ENCODE measurements around the gene SLC43A1.

SLC43A1 gene

GRCh38 chr11:57527056-57527631 lies 11.6 kb upstream of the SLC43A1 start:
- peak in 1 of 2 experiments; percentile 1 for DNase-seq

DNA sequence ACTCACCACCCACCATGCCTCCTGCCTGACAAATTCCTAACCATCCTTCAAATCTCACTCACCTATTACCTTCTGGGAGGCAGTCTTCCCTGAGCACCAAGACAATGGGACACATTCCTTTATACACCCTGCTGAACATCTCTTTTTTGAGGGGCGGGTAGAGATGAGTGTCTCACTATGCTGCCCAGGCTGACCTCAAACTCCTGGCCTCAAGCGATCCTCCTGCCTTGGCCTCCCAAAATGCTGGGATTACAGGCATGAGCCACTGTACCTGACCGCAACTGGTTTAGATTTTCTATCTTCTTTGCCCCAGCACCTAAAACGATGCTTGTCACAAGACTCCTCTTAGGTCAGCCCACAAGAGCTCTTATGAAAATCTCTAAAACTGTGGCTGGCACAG lies 7.9 kb upstream of the SLC43A1 start:
- DNase-seq = no peak

DNA sequence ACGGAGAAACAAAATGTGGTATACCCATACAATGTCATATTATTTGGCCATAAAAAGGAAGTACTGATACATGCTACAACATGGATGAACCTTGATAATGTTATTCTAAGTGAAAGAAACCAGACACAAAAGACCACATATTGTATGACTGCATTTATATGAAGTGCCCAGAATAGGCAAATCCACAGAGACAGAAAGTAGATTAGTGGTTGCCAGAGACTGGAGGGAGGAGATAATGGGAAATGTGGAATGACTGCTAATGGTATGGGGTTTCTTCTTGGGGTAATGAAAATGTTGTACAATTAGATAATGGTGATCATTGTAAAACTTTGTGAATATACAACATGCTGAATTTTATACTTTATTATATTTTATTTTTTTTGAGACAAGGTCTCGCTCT lies 5.6 kb upstream of the SLC43A1 start:
- no peak for DNase-seq

DNA sequence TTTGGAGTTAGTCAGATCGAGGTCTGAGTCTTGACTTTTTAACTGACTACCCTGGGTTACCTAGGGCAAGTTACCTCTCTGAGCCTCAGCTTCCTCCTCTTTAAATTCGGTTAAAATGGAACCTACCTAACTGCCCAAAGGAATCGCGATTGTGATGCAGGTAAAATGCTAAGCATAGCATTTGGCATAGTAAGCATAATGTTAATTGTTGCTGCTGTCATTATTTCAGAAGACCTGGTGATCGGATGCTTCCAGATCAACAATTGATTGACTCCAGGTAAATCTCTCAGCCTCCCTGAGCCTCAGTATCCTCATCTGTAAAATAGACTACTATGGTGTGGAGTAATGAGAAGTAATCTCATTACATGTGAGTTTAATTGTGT lies 550 bp upstream of the SLC43A1 start:
- DNase-seq = no peak

GRCh38 chr11:57514538-57515331 lies 767 bp downstream of the SLC43A1 start:
- DNase-seq = peak in 1 of 2 experiments; percentile 40

- DNase-seq = no peak
Measured at GRCh38 chr11:57513911-57514537, 1.5 kb downstream of the SLC43A1 start.

DNA sequence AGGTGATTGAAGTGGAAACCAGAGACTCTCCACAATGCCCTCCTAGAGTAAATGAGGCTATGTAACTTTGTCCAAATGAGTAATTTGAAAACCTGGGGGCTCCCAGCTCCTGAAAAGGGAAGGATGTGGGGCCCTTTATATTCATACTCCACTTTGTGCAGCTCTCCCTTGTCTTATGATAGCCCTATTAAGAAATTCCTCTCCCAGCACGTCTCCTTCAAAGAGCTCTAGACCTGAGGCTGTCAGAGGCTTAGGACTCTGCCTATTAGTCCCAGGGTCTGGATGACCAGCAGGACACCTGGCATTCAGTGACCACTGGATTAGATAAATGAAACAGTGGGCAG lies 2.1 kb downstream of the SLC43A1 start:
- DNase-seq = no peak

DNA sequence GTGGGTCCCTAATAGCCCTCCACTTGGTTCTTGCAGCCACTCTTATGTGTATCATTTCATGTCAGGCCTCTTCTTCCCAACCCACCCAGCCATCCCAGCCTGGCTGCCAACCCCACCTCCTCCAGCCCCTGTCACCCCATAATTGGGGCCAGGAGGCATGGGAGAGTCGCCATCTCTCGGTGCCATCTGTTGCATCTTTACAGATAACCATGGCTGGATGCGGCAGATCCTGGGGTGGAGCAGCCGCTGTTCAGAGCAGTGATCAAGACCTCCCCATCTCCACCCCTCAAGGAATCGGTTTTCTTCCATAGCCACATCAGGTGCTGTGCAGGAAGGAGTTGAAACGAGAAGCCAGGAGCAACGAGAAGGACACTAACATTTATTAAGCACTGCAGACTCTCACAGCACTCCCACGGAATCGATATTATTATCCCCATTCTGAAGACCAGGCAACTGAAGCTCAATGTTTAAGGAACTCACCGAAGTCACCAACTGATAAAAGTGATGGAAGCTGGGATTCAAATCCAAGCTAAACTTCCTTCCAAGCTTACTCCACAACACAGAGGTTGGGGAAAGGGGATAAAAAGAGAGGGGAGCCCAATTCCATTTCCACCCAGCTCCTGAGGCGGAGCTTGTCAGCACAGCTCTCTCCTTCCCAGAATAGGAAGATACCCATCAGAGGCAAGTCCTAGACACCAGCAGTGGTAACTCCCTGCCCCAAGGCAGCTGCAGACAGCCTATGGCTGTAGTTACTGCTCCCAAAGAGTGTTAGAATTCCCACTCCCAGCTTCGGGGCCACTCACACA lies 2.7 kb downstream of the SLC43A1 start:
- DNase-seq = no peak

- DNase-seq = no peak
Measured at GRCh38 chr11:57511741-57512430, 3.6 kb downstream of the SLC43A1 start.

- no peak for DNase-seq
Measured at GRCh38 chr11:57508341-57509170, 6.9 kb downstream of the SLC43A1 start.

GRCh38 chr11:57506522-57506921 lies 9.0 kb downstream of the SLC43A1 start:
- DNase-seq = no peak

- DNase-seq = no peak
Measured at GRCh38 chr11:57504511-57504910, 11.0 kb downstream of the SLC43A1 start.

GRCh38 chr11:57502870-57503269 lies 12.6 kb downstream of the SLC43A1 start:
- no peak for DNase-seq

- no peak for DNase-seq
Measured at GRCh38 chr11:57502376-57502775, 13.1 kb downstream of the SLC43A1 start.

GRCh38 chr11:57501953-57502352 lies 13.5 kb downstream of the SLC43A1 start:
- DNase-seq = no peak

DNA sequence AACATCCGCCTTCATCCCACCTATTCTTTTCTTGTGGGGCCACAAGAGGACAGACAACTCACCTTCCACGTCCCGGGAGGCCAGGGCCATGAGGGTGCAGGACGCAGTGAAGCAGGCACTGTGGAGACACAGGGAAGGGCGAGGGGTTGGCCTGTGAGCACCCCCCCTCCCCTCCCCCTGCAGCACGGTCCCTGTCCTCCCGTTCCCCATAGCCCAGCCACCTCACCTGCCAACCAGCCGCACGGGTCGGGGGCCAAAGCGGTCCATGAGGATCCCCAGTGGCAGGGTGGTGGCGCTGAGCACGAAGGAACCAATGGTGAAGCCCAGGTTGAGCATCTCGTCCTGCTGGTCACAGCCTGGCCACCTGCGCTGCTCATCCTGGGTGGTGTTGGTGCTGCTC lies 14.6 kb downstream of the SLC43A1 start:
- no peak for DNase-seq

- no peak for DNase-seq
Measured at GRCh38 chr11:57500515-57500914, 15.0 kb downstream of the SLC43A1 start.

- DNase-seq = no peak
Measured at GRCh38 chr11:57499983-57500461, 15.5 kb downstream of the SLC43A1 start.

DNA sequence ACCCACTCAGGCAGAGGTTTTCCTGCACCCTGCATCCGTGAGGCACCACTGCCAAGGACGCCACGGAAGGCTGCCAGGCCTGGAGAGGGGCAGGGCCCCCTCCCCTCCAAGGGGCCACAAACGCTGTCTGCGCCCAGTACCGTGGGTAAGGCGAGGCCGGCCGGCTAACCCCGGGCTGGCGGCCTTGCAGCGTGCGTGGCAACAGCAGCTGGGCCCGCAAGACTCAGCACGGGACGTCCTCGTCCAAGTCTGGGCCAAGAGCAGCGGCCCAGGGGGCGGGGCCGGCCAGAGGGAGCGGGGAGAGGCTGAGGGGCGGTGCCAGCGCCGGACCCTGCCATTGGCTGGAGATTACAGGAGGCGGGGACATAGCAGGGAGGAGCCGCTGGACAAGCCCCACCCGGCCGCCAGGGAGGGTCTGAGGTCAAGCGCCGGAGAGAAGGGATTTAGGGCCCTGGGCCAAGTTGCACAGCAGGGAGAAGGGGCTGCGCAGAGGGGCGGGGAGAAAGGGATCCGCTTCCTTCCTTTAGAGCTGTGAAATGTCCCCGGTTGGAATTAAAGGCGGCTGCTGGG lies 16.0 kb downstream of the SLC43A1 start:
- no peak for DNase-seq

DNA sequence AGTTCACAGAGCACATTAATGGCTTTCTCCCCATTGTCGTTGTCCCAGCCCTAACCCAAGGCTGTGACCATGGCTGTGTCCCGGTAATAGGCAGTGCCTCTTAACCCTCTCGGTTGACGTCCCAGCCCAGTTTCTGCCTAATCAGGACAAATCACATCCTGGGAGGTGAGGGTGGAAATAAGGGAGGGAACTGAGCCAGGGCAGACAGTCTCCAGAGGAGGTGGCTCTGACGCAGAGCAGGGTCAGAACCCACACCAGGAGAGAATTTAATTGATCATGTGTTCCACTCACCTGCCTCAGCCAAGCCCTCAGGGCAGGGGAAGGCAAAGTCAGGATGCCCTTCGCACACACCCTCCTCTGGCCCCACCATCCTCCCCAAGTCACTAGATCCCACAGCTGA lies 17.0 kb downstream of the SLC43A1 start:
- DNase-seq = no peak

Measured in SHP77 (cell line).